ENCODE measurements around the gene NCOA3. TPM values are rescaled to one million over a fixed set of nuclear protein-coding genes. Genes with fewer than 3 reads are reported as not detected.

NCOA3 gene
- total RNA-seq, 4 donors from 2014 or later: 26.7 to 40.2 (median 34.5) TPM

DNA sequence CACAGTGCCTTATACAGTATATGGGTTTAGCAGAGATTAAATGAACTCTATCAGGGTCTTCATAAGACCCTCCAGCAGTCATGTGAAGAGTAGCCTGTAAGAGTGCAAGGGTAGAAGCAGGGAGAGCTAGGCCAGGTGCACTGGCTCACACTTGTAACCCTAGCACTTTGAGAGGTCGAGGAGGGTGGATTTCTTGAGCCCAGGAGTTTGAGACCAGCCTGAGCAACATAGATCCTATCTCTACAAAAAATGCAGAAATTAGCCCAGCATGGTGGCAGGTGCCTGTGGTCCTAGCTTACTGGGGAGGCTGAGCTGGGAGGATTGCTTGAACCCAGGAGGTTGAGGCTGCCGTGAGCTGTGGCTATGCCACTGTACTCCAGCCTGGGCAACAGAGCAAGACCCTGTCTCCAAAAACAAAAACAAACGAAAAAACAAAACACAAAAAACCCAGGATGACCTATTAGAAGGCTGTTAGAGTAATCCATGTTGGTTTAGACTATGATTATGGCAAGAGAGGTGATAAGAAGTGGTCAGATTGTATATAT is 31.9 kb downstream of the NCOA3 start:
- DNase-seq: no peak
- Histone ChIP-seq H3K27me3 (no peaks in the 10 kb centered on the region), H3K9me3 (no peaks in the 10 kb centered on the region), H3K27ac (no peak overlapping the region), H3K4me1 (peaks cover 0 to 6% (median 0%) of the 10 kb centered on the region in 3 donors), H3K4me3 (no peak overlapping the region), H3K36me3 (peaks cover 0 to 21% (median 0%) of the 10 kb centered on the region in 3 donors)
- intact Hi-C loops (cut with DNase I): no loop called here
- TF ChIP-seq POLR2A (IDR thresholded peaks at IDR 0.05): no peak
- TF ChIP-seq, protein P1, sequence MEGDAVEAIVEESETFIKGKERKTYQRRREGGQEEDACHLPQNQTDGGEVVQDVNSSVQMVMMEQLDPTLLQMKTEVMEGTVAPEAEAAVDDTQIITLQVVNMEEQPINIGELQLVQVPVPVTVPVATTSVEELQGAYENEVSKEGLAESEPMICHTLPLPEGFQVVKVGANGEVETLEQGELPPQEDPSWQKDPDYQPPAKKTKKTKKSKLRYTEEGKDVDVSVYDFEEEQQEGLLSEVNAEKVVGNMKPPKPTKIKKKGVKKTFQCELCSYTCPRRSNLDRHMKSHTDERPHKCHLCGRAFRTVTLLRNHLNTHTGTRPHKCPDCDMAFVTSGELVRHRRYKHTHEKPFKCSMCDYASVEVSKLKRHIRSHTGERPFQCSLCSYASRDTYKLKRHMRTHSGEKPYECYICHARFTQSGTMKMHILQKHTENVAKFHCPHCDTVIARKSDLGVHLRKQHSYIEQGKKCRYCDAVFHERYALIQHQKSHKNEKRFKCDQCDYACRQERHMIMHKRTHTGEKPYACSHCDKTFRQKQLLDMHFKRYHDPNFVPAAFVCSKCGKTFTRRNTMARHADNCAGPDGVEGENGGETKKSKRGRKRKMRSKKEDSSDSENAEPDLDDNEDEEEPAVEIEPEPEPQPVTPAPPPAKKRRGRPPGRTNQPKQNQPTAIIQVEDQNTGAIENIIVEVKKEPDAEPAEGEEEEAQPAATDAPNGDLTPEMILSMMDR (IDR thresholded peaks at IDR 0.05): no peak
- WGBS, 2 donors: 84 to 85% methylated on average over 3 of the region's 3 CpGs

GRCh38 chr20:47534405-47534804 is 32.7 kb downstream of the NCOA3 start:
- Histone ChIP-seq H3K4me3 (no peak overlapping the region), H3K9me3 (no peaks in the 10 kb centered on the region), H3K4me1 (peaks cover 0 to 4% (median 0%) of the 10 kb centered on the region in 3 donors), H3K27me3 (no peaks in the 10 kb centered on the region), H3K36me3 (peaks cover 0 to 21% (median 0%) of the 10 kb centered on the region in 3 donors), H3K27ac (no peak overlapping the region)
- no peak for DNase-seq
- intact Hi-C loops (cut with DNase I): no loop called here
- 77 to 85% methylated on average over 5 of the region's 5 CpGs for WGBS, 2 donors
- no peak for TF ChIP-seq POLR2A (IDR thresholded peaks at IDR 0.05)
- TF ChIP-seq, protein P1 (IDR thresholded peaks at IDR 0.05): no peak

GRCh38 chr20:47535088-47535487 is 33.4 kb downstream of the NCOA3 start:
- TF ChIP-seq POLR2A (IDR thresholded peaks at IDR 0.05): no peak
- TF ChIP-seq, protein P1 (IDR thresholded peaks at IDR 0.05): no peak
- WGBS, 2 donors: 85 to 87% methylated on average over 7 to 8 of the region's 8 CpGs
- intact Hi-C loops (cut with DNase I): no loop called here
- Histone ChIP-seq H3K4me1 (peaks cover 0 to 6% (median 0%) of the 10 kb centered on the region in 3 donors), H3K27ac (no peak overlapping the region), H3K36me3 (peaks cover 0 to 21% (median 0%) of the 10 kb centered on the region in 3 donors), H3K9me3 (no peaks in the 10 kb centered on the region), H3K27me3 (no peaks in the 10 kb centered on the region), H3K4me3 (no peak overlapping the region)
- DNase-seq: no peak

DNA sequence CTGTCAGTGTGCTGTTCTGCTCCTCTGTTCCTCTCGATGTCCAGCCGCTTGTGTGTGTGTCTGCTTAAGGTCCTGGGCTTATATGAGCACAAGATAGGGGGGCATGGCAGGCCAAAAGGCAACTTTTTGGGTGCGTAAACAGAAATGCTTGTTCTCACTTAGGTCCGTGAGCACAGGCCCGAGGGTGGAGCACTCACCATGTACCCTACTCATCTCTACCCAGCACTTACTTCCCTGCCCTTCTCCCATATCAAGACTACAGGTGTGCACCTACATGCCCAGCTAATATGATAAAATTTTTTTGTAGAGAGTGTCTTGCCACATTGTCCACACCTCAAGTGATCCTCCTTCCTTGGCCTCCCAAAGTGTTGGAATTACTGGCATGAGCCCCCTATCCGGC is 34.3 kb downstream of the NCOA3 start:
- Histone ChIP-seq H3K27me3 (no peaks in the 10 kb centered on the region), H3K9me3 (no peaks in the 10 kb centered on the region), H3K36me3 (peaks cover 0 to 19% (median 0%) of the 10 kb centered on the region in 3 donors), H3K27ac (no peak overlapping the region), H3K4me1 (peaks cover 0 to 15% (median 5%) of the 10 kb centered on the region in 3 donors), H3K4me3 (no peak overlapping the region)
- DNase-seq: no peak
- 95 to 97% methylated on average over 6 of the region's 6 CpGs for WGBS, 2 donors
- TF ChIP-seq POLR2A (IDR thresholded peaks at IDR 0.05): no peak
- TF ChIP-seq, protein P1 (IDR thresholded peaks at IDR 0.05): no peak
- intact Hi-C loops (cut with DNase I): no loop called here

- Histone ChIP-seq H3K36me3 (peaks cover 0 to 10% (median 0%) of the 10 kb centered on the region in 3 donors), H3K4me1 (peaks cover 0 to 43% (median 6%) of the 10 kb centered on the region in 3 donors), H3K9me3 (no peaks in the 10 kb centered on the region), H3K27ac (peak overlapping the region in 1 of 4 donors; percentile 10), H3K27me3 (no peaks in the 10 kb centered on the region), H3K4me3 (no peak overlapping the region)
- TF ChIP-seq, protein P1 (IDR thresholded peaks at IDR 0.05): no peak
- TF ChIP-seq POLR2A (IDR thresholded peaks at IDR 0.05): no peak
- DNase-seq: no peak
- intact Hi-C loops (cut with DNase I): no loop called here
- 60 to 66% methylated on average over 5 of the region's 5 CpGs for WGBS, 2 donors
These were observed 39.0 kb downstream of the NCOA3 start for GRCh38 chr20:47540443-47541354.

Measured in esophagus squamous epithelium (tissue), 5 donors.